Measurements from ENCODE around the gene LRRC37B.
"Not testable (repeated sequence)": the region's sequence is repeated elsewhere in the genome, so short reads cannot be mapped to it uniquely, and the experiment has no call there.

- TF ChIP-seq EZH2phosphoT487 (IDR thresholded peaks at IDR 0.05; ENCODE audit: borderline replicate concordance, low read length); CTCF (IDR thresholded peaks at IDR 0.05; ENCODE audit: low read depth, low read length, poor library complexity, severe bottlenecking): not testable (repeated sequence)
These were observed 47.8 kb downstream of the LRRC37B start for GRCh38 chr17:32054985-32055384.

Data from DOHH2 (cell line).